Hepatic stellate cell (primary cell): Measurements from ENCODE around the gene CERS3.
"Not testable (repeated sequence)": the region's sequence is repeated elsewhere in the genome, so short reads cannot be mapped to it uniquely, and the experiment has no call there.

Source experiments
- DNase-seq: peaks from one replicate; pipeline ENCODE4 v3.0.0; 2011; ENCODE audit warnings: low spot score

CERS3 gene

DNA sequence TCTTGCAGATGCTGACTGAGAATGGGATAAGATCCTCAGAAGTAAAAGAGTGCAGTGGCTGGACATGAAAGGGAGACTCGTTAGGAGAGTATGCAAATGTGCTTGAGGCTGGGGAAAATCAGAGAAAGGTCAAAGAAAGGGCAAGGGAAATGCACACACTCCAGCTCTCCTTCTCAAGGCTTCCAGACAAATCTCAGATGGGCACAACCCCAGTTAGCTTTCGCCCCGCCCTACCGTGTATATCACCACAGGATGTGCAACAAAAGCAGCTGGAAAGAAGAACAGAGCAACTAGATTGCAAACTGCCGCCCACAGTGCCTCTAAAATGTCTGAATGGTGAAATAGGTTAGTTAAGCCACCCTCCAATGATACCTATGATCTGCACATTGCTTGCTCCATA lies 63.9 kb downstream of the CERS3 start:
- no peak for DNase-seq

DNA sequence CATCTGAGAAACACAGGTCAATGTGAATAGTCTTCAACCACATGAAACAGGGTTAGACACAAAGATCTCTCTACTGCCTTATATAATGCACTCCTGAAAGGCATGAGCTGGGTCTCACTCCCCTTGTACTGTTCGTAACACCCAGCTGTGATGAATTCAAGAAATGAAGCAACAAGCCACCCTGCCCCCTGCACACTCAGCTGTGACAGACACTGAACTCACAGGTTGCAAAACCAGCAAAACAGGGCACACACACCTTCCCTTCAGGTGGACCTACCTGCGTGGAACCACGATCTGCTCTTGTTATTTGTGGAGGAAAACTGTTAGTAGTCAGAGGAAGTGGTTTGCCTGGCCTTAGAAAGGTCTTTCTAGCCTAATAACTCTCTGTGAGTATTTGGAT lies 64.5 kb downstream of the CERS3 start:
- no peak for DNase-seq

DNA sequence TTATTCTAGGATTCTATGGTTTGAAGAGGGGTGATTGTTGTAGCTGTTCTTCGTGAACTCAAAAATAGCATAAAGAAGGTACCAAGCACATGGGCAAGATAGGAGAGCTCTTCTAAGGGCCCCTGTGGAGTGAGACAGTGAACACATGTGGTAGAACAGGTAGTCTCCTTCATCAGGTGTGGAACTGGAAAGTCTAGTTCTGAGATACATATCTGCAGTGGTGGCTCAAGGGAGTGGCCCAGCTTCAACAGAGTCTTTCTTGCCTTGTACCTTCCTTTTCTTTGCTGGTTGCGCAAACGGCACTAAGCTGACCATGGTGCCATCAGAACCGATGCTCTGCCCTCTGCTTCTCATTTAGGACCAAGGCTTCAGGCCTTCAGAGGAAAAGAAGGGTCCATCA lies 65.2 kb downstream of the CERS3 start:
- no peak for DNase-seq

DNA sequence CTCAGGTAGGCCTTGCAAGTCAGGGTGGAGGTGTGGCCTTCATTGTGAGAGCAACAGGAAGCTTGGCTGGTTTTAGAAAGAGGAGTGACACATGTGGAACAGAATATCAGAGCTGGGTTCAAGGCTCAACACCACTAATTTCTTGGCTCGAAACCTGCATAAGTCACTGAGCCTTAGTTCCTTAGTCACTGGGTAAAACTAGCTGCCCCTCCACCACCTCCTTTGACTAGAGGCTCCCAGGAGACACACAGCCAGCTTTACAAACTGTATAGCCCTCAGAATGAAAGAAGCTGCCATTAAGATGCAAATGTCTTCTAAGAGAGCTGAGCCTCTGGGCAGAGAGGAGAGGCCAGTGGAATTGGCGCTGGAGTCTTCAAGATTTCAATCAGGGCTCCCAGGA lies 67.7 kb downstream of the CERS3 start:
- no peak for DNase-seq

DNA sequence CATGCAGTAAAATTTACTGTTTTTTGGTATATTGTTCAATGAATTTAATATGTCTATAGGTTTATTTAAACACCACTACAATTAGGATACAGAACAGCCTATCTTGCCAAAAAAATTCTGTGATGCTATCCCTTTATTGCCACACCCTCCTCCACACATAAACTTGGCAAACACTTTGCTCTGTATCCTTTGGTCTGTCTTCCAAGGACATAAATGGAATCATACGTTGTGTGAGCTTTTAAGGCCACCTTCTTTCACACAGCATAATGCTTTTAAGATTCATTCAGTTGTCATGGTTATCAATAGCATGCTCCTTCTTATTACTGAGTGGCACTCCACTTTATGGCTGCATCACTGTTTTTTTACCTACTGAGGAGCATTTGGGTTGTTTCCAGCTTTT lies 71.5 kb downstream of the CERS3 start:
- no peak for DNase-seq

DNA sequence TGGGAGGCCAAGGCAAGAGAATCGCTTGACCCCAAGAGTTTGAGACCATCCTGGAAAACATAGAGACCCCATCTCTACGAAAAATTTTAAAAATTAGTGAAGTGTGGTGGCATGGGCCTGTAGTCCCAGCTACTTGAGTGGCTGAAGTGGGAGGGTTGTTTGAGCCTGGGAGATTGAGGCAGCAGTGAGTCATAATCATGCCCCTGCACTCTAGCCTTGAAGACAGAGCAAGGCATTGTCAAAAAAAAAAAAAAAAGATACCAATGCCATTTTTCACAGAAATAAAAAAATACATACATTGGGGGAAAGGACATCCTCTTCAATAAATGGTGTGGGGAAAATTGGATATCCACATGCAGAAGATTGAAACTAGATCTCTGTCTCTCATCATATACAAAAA lies 74.6 kb downstream of the CERS3 start:
- no peak for DNase-seq

DNA sequence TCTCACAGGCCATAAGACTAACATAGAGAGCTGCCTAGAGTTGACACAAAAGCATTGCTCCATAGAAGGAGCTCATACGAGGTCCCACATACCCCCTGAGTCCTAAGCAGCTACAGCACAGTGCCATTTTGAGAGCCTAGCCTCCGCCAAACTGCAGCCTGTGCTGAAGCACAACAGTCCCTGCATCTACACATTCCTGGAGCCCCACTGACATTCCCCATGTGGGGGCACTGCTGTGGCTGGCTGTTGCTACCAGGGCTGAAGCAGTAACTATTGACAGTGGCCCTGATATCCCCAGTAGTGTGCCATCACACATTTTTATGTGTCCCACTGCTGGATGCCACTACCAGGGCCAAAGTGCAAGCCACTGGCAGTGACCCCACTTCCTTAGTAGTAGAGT lies 80.3 kb downstream of the CERS3 start:
- no peak for DNase-seq

DNA sequence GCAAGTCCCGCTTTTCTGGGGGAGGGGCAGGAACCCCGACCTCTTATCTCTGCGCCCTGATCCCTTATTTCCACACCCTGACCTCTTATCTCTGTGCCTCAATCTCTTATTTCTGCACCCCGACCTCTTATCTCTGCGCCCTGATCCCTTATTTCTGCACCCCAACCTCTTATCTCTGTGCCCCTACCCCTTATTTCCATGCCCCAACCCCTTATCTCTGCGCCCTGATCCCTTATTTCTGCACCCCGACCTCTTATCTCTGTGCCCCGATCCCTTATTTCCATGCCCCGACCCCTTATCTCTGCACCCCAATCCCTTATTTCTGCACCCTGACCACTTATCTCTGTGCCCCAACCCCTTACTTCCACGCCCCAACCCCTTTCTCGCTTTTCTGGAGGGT lies 87.7 kb downstream of the CERS3 start:
- not testable (repeated sequence) for DNase-seq

DNA sequence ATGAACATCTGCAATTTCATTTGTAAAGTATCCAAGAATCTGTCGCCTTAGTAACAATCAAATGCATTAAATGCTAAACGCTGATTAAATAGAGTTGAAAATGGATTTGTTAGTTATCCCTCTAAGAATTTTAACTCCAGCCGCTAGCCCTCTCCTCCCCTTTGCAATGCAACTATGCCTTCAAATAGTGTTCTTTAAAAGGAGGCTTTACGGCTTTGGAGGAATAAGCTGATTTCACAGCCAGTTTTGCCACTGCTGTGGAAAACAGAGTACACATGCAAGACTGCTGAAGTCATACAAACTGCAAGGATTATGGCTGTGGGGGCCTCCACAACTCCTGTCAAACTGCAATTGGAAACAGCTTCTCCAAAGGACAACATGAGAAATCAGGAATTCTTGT lies 89.2 kb downstream of the CERS3 start:
- no peak for DNase-seq

DNA sequence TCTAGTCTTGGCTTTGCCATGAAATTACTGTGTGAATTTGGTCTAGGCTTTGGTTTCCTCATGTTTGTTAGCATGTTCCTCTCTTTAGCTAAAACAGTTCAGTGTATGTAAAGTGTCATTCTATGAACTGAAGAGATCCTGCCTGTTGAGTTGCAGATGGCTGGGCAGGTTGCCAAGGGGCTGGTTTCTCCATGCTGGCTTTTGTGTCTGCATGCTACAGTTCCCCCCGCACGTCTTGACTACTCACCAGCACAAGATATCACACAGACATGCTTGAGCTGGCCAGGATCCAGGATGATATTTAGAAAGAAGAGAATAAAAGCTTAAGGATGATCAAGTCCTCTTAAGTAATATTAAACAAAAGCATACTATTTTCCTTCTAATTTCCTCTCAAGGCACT lies 90.2 kb downstream of the CERS3 start:
- no peak for DNase-seq

DNA sequence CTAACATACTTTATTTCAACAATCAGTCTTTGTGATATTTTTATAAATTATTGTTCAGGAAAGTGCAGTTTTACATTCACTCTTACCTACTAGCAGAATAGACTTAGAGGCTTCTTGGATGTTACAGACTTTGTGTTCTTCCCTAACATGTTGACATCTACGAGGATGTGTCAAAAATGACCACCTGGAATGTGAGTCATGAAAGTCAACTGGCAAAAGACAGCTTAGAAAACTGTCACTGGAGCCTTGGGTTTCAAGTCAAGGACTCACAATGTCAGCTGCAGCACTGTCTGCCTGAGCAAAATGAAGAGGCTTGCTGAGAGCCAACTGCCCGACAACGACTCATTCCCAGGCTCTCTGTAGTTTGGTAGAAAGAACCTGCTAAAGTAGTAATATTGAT lies 91.5 kb downstream of the CERS3 start:
- DNase-seq, result no peak

DNA sequence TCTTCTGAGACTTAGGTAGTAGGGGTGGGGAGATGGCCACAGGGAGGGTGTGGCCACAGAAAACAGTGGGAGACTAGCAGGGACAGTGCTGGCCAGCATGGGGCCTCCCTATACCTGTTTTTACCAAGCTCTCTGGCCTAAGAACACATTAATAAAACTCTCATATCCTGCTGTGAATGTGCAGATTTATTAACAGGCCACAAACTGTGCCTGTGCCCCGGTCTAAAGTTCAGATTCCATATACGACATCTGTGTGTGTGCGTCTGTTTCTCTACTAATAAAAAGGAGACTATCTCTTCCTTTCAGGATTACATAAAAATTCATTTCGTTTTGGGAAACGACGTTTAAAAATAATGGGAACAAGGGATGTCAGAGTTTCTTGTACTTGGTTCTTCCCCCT lies 94.2 kb downstream of the CERS3 start:
- no peak for DNase-seq

DNA sequence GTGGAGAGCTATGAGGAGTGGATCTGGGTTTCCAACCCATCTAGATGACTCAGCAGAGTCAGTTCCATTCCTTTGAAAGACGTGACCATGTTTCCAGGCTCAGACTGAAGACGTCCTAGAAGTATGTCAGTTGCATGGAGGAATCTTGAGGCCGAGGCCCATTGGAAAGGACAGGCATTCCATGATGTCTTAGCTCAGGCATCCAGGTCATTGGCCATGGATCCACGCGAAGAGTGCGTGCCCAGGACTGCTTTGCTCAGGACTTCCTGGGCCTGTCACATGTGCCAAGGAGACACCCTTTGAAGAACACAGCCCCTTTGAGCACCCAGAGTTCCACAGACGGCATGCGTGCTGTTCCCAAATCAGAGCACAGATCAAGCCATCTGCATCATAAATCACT lies 94.7 kb downstream of the CERS3 start:
- no peak for DNase-seq

DNA sequence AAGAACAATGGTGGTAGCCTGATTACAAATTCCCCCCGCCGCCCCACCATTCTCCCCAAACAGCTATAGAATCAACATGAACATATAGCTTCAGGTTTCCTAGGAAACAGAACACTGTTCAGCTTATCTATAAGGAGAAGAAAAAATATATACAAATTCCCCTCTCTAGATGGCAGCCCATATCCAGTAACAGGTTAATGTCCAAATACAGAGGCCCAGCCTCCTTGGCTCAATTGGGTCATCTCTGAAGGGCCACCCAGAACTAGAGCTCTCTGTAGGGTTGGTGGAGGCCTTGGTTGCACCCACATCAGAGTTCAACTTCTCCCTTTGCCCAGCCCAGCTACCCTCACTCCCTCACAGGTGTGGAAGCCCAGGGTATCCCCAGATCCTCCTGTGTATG lies 95.4 kb downstream of the CERS3 start:
- no peak for DNase-seq

DNA sequence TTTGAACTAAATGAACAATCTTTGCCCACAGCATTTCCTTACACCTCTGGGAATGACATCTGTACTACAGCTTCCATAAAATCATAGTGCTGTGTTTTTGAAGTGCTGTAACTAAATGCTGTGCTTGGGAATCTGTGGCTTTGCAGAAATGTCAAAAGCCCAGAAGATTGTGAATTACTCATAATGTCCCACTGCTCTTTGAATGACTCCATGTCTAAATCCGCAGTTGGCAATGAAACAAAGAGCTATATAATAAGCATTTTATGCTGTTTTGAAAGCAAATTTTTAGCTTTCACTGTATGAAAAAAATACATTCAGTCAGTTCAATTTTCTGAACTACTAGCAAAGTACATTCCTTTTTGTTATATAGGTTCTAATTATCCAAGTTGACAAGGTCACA lies 98.3 kb downstream of the CERS3 start:
- no peak for DNase-seq

DNA sequence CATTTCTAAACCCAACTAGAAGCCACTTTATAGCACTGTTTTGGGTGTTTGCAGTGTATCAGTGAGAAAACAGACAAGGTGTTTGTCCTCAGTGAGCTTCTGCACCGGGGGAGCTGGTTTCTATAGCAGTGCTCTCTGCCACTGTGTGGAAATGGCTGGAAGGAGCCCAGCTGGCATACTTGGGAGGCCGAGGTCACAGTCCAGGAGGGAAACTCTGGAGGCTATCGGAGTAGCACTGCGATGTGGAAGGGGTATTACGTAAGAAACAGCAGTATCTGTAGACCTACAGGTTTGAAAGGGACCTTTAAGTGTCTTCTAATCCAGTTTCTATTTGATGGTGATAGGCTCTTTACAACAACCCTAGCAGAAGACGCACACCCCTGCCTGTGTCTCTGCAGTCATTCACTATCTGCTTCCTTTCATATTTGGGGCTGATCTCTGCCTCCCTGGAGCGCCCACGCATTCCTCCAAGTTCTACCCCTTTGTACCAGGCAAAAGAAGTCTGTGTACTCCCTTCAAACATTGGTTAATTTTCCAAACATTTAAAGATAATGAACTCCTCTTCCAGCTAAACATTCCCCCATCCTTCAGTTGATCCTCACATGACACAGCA lies 99.5 kb downstream of the CERS3 start:
- no peak for DNase-seq

DNA sequence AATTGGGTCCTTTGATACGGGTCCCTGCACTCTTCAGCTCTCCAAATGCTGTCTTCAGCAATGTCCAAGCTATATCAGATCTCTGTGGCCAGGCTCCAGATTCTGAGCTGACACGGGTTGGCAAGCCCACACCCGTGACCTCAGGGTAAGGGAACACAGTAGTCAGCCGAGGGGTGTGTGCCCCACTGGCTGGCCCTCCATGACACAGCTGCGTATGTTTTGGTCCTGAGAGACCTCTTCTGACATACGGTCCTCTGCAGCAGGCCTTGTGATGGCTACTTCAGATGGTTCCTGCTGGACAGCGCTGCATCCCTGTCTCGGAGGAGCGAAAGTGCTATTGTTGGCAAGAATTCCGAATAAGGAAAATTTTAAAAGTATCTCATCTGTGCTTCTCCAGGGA lies 101.8 kb downstream of the CERS3 start:
- DNase-seq, result no peak

DNA sequence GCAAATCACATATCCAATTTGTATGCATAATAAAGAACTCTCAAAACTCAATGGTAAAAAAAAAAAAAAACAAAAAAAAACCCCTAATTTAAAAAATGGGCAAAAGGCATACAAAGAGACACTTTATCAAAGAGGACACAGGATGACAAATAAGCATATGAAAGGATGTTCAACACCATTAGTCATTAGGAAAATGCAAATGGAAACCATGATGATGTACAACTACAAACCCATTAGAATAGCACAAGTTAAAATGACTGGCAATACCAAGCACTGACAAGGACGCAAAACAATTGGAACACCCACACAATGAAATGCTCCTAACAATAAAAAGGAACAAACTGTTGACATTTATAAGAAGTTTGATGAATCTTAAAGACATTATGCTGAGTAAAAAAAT lies 123.6 kb downstream of the CERS3 start:
- DNase-seq, result no peak

DNA sequence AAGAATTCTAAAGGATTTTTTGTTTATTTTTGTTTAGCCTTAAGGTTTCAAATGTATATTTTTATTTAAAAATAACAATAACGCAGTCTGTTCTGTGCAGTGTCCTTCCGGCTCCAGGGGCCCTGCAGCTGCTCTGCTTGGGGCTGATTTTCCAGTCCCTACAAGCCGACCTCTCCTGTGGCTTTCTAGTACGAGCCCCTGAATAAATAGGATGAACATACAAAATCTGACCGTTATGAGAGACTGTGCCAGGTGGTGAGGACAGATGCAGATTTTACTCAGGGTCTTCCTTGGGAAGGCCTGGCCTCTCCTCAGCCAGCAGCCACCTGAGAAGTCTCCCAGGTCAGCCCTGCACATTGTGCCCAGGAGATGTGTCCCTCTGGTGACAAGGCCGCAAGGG lies 127.8 kb downstream of the CERS3 start:
- no peak for DNase-seq

DNA sequence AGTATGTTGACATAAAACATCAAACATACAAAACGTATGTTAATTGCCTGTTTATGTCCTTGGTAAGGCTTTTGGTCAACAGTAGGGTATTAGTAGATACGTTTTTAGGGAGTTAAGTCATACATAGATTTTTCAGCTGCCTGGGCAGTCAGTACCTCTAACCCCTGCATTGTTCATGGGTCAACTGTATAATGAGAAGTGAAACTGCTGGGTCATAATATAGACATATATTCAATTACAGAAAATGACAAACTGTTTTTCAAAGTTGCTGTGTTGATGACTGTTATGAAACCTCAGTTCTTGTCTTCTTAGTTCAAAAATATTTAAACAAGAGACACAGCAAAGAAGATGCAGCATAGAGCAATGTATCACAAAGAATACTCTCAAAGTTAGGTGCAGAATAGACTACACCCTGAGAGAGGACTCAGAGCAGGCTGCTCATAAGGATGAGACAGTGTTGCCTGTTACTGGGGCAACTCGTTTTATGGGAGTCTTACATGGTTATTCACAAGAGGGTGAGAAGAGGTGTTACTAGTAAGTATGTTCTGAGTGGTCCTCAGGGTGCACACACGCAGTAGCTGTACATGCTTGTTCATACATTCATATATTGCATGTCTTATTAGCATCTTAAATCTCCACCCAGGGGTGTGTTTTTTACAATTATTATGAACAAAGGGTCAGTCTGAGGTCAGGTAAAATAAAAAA lies 133.9 kb downstream of the CERS3 start:
- DNase-seq, result no peak

DNA sequence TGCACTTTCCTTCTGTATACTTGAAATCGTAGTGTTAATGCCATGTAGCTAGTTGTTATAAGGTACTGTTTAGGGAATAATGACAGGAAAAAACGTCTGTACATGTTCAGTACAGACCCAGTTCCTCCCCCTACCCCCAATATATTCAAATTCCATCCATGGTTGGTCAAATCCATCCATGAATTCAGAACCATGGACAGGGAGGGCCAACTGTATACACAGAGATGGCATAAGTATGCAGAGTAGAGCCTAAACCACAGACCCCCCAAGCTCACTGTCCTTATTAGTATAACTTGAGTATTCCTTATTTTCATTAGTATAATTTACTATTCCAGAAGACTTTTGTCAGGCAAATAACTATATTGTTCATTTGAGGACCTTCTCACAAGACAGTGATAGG lies 135.7 kb downstream of the CERS3 start:
- no peak for DNase-seq

DNA sequence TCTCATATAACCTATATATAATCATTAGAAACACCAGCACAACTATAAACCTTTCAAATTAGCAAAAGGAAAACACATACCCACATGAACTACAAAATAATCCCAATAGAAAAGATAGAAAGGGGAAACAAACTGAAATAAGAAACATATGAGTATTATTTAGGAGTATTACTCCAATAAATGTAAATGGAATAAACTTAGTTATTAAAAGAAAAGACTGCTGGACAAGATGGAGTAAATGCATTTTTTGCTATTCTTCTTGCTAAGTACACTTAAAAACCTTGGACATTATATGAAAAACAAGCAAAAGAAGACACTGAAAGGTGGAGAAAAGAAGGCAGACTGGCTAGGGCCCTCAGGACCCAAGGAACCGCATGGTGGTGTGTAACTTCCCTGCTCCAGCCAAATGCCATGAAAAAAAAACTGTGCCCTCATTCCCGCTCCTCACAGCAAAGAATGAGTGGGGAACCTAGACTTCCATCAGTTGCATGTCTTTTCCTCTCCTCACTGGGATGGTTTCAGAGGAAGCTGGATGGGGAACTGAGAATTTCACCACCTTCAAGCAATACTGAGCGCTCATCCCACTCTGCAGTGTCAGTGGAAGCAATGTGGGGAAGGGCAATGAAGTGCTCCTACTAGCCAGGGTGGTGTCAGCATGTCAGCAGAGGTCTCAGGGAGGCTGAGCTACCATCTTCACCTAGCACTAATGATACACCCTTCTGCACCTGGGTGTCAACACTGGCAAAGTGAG lies 143.3 kb downstream of the CERS3 start:
- DNase-seq, result no peak

DNA sequence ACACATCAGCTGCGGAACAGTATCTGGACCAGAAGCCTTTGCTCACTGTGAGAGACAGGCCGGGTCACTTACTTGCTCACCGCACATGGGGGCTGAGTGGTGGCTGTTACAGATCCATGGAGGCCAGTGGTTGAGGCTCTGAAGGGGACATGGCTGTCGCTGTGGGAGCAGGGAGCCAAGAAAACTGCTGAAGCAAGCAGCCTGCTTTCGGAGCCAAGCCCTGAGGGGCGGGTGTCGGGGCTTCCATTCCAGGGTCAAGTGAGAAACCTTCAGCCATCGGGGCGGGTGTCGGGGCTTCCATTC lies 144.7 kb downstream of the CERS3 start:
- DNase-seq, result no peak
